Dermis blood vessel endothelial cell (primary cell): Measurements from ENCODE around the gene RAB12. TPM values are rescaled to one million over a fixed set of nuclear protein-coding genes. Genes with fewer than 3 reads are reported as not detected.
"Not testable (repeated sequence)": the region's sequence is repeated elsewhere in the genome, so short reads cannot be mapped to it uniquely, and the experiment has no call there.

Experiments used
- DNase-seq: peaks from one replicate; pipeline ENCODE4 v3.0.0; 2010
- total RNA-seq: library from RNA; depleted of rRNA; stranded (reverse); fragments of >200 nt; gene quantifications from 2 replicates; pipeline ENCODE4 v1.2.3, GENCODE V29; 2014

The RAB12 gene
- total RNA-seq, 1 donor from 2014 or later, result 75.4 TPM

- DNase-seq, result not testable (repeated sequence)
Measured at GRCh38 chr18:8651478-8652261, 42.4 kb downstream of the RAB12 start.

GRCh38 chr18:8654503-8655451, 45.5 kb downstream of the RAB12 start:
- DNase-seq, result peak; percentile 54

- peak; percentile 40 for DNase-seq
Measured at GRCh38 chr18:8656232-8656631, 47.0 kb downstream of the RAB12 start.

GRCh38 chr18:8657050-8657820, 48.0 kb downstream of the RAB12 start:
- DNase-seq, result no peak

GRCh38 chr18:8657873-8658470, 48.7 kb downstream of the RAB12 start:
- DNase-seq, result no peak

GRCh38 chr18:8658858-8659485, 49.7 kb downstream of the RAB12 start:
- DNase-seq, result no peak

GRCh38 chr18:8659609-8660242, 50.5 kb downstream of the RAB12 start:
- no peak for DNase-seq

GRCh38 chr18:8660316-8660715, 51.1 kb downstream of the RAB12 start:
- peak; percentile 17 for DNase-seq

- DNase-seq, result peak; percentile 75
Measured at GRCh38 chr18:8661754-8662559, 52.7 kb downstream of the RAB12 start.

GRCh38 chr18:8662560-8663255, 53.5 kb downstream of the RAB12 start:
- no peak for DNase-seq

- DNase-seq, result peak; percentile 28
Measured at GRCh38 chr18:8667846-8668245, 58.6 kb downstream of the RAB12 start.

GRCh38 chr18:8668381-8668780, 59.1 kb downstream of the RAB12 start:
- no peak for DNase-seq

- no peak for DNase-seq
Measured at GRCh38 chr18:8669571-8669970, 60.3 kb downstream of the RAB12 start.

GRCh38 chr18:8673256-8674209, 64.3 kb downstream of the RAB12 start:
- DNase-seq, result no peak

- no peak for DNase-seq
Measured at GRCh38 chr18:8675057-8675456, 65.8 kb downstream of the RAB12 start.

- DNase-seq, result no peak
Measured at GRCh38 chr18:8681196-8681595, 72.0 kb downstream of the RAB12 start.

- no peak for DNase-seq
Measured at GRCh38 chr18:8684577-8684976, 75.3 kb downstream of the RAB12 start.

- DNase-seq, result no peak
Measured at GRCh38 chr18:8685141-8685913, 76.1 kb downstream of the RAB12 start.
